C4-2B (cell line): ENCODE measurements around the gene TANC1.

Source experiments
- ZFX ChIP-seq: fragments of 450-650 bp; IDR thresholded peaks from 2 replicates; pipeline ENCODE4 v1.6.1; 2017
- TF ChIP-seq, protein P1 (sequence below): fragments of 450-650 bp; conservative IDR thresholded peaks from 2 replicates; pipeline ENCODE4 v1.5.1; 2017; ENCODE audit warnings: mild to moderate bottlenecking

DNA sequence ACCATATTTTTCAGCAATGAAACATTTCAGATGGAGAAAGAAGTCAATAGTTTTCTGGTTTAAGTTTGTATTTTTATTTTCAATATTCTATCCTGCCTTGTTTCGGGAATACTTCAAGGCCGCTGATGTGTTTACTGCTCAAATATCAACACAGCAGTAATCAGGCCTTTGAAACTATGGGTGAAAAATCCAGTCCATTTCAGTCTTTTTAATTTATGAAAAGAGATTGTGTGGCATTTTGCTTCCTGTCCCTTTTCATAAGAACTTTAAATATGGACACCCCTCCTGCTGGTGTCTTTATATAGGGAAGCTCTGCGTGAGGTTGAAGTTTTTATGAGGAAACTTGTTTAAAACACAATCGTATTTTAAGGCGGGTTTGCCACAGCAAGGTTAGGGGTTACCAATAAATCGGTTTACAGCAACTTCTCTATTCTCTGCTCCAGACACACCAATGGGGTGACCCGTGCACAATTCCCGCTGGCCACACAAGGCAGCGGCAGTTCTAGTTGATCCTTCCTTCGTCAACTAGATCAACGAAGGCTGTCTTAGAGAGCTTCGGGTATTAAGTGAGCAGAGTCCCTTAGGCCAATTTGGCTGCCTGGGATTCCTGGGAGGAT is 1.2 kb upstream of the TANC1 start:
- TF ChIP-seq, protein P1, sequence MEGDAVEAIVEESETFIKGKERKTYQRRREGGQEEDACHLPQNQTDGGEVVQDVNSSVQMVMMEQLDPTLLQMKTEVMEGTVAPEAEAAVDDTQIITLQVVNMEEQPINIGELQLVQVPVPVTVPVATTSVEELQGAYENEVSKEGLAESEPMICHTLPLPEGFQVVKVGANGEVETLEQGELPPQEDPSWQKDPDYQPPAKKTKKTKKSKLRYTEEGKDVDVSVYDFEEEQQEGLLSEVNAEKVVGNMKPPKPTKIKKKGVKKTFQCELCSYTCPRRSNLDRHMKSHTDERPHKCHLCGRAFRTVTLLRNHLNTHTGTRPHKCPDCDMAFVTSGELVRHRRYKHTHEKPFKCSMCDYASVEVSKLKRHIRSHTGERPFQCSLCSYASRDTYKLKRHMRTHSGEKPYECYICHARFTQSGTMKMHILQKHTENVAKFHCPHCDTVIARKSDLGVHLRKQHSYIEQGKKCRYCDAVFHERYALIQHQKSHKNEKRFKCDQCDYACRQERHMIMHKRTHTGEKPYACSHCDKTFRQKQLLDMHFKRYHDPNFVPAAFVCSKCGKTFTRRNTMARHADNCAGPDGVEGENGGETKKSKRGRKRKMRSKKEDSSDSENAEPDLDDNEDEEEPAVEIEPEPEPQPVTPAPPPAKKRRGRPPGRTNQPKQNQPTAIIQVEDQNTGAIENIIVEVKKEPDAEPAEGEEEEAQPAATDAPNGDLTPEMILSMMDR = no peak
- TF ChIP-seq ZFX = no peak
